ENCODE measurements around the gene TTC12.

The TTC12 gene

GRCh38 chr11:113393501-113393985 is 79.2 kb downstream of the TTC12 start:
- H3K4me3 ChIP-seq (ENCODE audit: low read length): no peak overlapping the region
- DNase-seq (ENCODE audit: low read depth, low spot score): no peak

GRCh38 chr11:113394919-113395318 is 80.5 kb downstream of the TTC12 start:
- H3K4me3 ChIP-seq (ENCODE audit: low read length): no peak overlapping the region
- no peak for DNase-seq (ENCODE audit: low read depth, low spot score)

GRCh38 chr11:113395782-113396336 is 81.5 kb downstream of the TTC12 start:
- no peak overlapping the region for H3K4me3 ChIP-seq (ENCODE audit: low read length)
- DNase-seq (ENCODE audit: low read depth, low spot score): no peak

GRCh38 chr11:113396690-113397089 is 82.3 kb downstream of the TTC12 start:
- no peak for DNase-seq (ENCODE audit: low read depth, low spot score)
- H3K4me3 ChIP-seq (ENCODE audit: low read length): no peak overlapping the region

- DNase-seq (ENCODE audit: low read depth, low spot score): no peak
- H3K4me3 ChIP-seq (ENCODE audit: low read length): no peak overlapping the region
Measured at GRCh38 chr11:113397212-113397611, 82.8 kb downstream of the TTC12 start.

- no peak for DNase-seq (ENCODE audit: low read depth, low spot score)
Measured at GRCh38 chr11:113397821-113398220, 83.4 kb downstream of the TTC12 start.

DNA sequence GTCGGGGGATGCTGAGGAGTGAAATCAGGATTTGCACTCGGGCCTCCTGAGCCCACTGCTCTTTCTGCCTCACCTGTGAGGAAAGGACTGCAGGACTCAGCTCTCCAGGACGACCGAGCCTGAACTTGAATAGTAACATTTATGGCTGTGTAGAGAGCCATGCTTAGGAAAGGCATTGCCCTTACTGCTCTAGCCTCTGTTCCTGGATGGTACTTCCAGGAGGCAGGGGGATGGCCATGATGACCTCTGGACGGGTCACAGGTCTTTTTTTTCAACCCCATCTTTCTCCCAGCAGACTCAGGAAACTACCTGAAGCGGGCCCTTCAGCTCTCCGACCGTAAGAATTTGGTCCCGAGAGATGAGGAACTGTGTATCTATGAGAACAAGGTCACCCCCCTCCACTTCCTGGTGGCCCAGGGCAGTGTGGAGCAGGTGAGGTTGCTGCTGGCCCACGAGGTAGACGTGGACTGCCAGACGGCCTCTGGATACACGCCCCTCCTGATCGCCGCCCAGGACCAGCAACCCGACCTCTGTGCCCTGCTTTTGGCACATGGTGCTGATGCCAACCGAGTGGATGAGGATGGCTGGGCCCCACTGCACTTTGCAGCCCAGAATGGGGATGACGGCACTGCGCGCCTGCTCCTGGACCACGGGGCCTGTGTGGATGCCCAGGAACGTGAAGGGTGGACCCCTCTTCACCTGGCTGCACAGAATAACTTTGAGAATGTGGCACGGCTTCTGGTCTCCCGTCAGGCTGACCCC is 84.5 kb downstream of the TTC12 start:
- no peak for DNase-seq (ENCODE audit: low read depth, low spot score)
- H3K4me3 ChIP-seq (ENCODE audit: low read length): no peak overlapping the region

More at GRCh38 chr11:113397821-113398220, 83.4 kb downstream of the TTC12 start:
- H3K4me3 ChIP-seq (ENCODE audit: low read length): no peak overlapping the region

DNA sequence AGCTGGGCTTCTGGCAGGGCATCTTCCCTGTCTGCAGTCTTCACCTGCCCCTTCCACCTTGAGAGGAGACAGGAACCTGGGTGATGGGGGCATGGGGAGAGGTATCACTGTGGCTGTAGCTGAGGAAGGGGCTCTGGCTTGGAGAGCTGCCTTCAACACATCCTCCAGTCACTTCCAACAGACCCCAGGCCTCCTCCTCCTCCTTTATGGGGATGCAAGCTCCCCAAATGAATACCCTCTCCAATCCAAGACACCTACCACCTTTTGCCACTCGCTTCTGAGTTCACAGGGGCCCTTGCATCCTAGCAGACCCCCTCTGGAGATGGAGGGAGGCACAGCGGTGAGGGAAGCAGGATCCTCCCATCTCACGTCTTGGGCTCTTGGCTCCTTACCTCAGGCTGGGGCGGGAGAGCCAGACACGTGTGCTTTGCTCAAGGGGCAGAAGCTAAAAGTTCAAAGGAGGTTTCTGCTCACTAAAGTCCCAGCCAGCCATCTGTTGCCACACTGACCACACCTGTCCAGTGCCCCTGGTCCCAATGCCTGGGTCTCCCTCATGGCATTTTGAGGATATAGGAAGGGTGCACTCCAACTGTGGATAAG is 86.3 kb downstream of the TTC12 start:
- DNase-seq (ENCODE audit: low read depth, low spot score): no peak
- H3K4me3 ChIP-seq (ENCODE audit: low read length): no peak overlapping the region

GRCh38 chr11:113401718-113402117 is 87.3 kb downstream of the TTC12 start:
- H3K4me3 ChIP-seq (ENCODE audit: low read length): no peak overlapping the region
- no peak for DNase-seq (ENCODE audit: low read depth, low spot score)

DNA sequence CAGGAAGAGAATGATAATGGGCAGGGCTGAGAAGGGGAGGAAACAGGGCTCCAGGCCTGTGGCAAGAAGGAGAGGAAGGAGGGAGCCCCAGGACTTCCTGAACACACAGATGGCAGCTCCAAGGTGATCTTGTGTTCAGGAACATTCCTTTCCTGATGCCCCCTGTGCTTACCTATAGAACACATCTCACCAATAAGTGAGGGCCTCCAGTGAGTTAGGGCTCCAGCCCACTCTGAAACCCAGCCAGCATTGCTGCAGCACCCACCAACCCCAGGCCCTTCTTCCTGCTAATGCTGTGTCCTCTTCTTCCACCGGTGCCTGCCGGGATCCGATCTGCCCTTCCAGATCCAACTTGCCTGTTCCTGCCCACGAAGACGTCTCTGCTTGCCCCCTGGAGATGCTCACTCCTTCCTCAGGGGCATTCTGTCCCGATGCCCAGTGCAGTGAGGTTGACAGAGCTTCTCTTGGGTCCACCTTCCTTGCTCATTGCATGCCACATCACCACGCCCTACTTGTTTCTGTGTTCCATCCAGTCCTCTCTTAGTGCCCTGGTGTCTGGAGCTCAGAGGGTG is 90.6 kb downstream of the TTC12 start:
- no peak for DNase-seq (ENCODE audit: low read depth, low spot score)
- no peak overlapping the region for H3K4me3 ChIP-seq (ENCODE audit: low read length)

DNA sequence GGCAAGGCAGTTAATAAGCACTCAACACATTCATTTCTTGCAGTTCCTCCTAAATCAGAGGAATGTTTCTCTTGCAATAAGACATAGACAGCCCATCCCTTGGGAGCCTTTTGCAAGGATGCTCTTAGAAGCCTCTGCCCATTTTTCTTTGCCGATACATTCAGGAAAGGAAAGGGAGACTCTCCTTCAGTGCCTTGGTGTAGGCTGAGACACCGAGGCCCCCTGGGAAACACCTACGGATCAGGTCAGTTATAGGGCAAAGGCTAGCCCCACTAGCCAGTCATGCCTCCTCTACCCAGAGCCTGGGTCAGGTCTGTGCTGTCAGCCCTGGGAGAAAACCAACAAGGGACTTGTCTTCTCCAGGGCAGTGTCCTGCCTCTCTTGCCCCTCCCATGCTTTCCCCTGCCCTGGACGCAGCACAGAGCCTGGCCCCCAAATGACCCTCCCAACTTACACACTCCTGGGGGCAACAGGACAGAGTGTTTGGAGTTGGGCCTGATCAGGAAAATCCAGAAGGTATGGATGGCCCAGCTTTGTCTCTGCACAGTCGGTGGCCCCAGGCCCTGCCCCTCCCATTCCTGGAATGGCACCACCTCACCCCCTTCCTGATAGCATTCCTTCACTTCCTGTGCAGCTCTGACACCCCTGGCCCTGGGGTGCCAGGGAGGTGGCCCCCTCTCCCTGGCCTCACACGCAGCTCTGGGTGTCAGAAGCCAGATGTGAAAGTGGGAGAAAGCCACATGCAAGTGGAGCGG is 91.5 kb downstream of the TTC12 start:
- DNase-seq (ENCODE audit: low read depth, low spot score): no peak
- no peak overlapping the region for H3K4me3 ChIP-seq (ENCODE audit: low read length)

DNA sequence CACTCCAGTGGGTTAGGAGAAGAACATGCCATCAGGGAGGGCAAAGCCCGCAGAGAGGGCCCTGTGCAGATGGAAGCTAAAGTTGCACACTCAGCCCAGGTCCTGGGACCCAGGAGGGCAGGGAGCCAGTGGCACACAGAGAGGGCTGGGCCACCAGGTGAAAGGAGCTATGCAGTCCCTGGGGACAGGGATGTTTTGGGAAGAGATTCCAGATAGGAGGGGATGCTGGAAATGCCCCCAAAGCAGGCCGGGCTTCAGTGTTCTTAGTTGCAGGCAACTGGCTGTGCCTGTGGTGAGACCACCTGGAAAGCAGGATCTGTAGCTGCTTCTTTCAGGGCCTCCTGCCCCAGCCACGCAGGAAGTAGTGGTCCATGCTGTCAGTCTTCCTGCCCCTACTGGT is 92.8 kb downstream of the TTC12 start:
- peak; percentile 4 for DNase-seq (ENCODE audit: low read depth, low spot score)
- no peak overlapping the region for H3K4me3 ChIP-seq (ENCODE audit: low read length)

DNA sequence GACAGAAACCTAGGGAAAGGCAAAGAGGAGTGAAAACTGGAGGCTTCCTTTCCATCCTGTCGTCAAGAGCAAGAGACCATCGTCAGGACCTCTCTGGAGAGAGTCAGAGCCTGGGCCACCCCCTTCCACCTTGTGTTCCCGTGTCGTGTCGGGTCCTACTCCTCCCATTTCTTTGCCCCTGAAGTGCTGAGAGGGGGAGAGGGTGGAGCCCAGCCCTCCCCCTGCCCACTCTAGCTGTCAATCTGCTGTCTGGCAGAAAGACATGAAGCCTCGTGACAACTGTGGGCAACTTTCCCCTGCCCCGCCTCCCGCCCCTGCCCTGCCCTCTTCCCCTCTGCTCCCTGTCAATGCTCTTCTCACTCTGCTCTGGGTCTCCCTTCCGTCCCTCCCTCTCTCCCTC is 93.8 kb downstream of the TTC12 start:
- no peak for DNase-seq (ENCODE audit: low read depth, low spot score)
- no peak overlapping the region for H3K4me3 ChIP-seq (ENCODE audit: low read length)

GRCh38 chr11:113408887-113409286 is 94.5 kb downstream of the TTC12 start:
- no peak for DNase-seq (ENCODE audit: low read depth, low spot score)
- no peak overlapping the region for H3K4me3 ChIP-seq (ENCODE audit: low read length)

GRCh38 chr11:113409526-113409925 is 95.1 kb downstream of the TTC12 start:
- no peak for DNase-seq (ENCODE audit: low read depth, low spot score)
- H3K4me3 ChIP-seq (ENCODE audit: low read length): no peak overlapping the region

DNA sequence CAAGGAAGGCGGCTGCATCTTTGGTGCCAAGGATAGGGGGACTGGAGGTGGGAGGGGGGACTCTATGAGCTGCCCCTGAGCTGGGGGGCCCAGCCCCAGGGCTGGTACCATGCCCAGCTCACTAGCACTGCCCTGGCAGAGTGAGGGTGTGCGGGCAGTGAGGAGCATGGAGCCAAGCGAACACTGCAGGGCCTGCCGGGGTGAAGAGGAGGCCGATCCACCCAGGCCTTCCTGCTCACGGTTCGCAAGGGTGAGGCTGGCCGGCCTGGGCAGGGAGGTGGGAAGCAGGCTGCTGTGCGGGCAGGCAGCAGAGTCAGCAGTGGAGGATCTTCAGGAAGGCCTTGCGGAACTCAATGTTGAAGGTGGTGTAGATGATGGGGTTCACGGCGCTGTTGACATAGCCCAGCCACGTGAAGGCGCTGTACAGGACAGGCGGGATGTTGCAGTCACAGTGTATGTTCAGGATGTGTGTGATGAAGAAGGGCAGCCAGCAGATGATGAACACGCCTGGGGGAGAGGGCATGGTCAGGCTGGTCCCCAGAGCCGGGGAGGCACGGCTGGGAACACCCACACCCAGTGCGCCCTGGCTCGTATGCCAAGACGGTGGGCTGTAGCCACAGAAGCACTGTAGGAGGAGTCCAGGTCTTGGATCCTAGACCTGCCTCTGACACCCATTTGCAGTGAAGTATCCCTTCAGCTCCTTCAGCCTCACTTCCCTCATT is 96.2 kb downstream of the TTC12 start:
- no peak for DNase-seq (ENCODE audit: low read depth, low spot score)
- no peak overlapping the region for H3K4me3 ChIP-seq (ENCODE audit: low read length)

DNA sequence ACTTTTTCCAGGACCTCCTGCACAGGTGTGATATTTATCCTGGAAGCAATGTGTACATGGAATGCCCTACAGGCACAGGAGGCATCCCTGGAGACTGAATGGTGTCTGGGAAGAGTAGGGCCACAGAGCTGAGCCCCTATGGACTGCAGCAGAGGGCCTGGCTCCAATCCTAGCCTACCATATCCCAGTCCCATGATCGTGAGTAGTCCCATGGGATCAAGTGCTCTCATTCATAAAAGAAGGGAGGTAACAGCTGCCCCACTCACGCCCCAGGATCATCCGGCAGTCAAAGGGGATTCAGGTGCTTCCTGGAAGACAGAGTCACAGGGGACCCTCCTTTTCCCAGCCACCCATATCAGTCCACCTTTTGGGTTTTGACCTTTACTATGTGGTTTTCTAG is 97.2 kb downstream of the TTC12 start:
- no peak for DNase-seq (ENCODE audit: low read depth, low spot score)

DNA sequence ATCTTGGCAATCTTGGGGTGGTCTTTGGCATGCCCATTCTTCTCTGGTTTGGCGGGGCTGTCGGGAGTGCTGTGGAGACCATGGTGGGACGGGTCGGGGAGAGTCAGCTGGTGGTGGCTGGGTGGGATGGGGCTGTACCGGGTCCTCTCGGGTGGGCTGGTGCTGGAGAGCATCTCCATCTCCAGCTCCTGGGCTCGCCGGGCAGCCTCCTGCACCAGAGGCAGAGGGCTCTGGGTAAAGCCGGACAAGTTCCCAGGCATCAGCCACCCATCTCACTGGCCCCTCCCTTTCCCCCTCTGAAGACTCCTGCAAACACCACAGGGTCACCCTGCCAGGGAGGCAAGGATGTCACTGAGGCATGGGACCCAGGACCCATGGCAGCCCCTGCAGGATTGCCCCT is 98.3 kb downstream of the TTC12 start:
- no peak for DNase-seq (ENCODE audit: low read depth, low spot score)
- H3K4me3 ChIP-seq (ENCODE audit: low read length): no peak overlapping the region

More for the DNA sequence above, 97.2 kb downstream of the TTC12 start:
- no peak overlapping the region for H3K4me3 ChIP-seq (ENCODE audit: low read length)

DNA sequence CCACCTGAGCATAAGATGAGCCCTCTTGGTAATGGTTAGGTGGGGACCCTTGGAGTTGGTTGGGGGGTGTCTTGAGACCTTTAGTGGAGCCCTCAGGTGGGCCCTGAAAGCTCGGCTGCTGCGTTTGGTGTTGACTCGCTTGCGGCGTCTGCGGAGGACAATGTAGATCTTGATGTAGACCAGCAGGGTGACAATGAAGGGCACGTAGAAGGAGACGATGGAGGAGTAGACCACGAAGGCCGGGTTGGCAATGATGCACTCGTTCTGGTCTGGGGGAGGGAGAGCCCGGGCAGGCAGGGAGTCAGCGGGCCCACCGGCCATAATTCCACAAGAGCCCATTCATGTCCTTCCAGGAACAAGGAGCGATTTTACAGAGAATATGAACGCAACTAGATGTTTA is 101.0 kb downstream of the TTC12 start:
- no peak for DNase-seq (ENCODE audit: low read depth, low spot score)
- no peak overlapping the region for H3K4me3 ChIP-seq (ENCODE audit: low read length)

Data from Jurkat, Clone E6-1 (cell line).